ENCODE data around the gene ISL2.

DNA sequence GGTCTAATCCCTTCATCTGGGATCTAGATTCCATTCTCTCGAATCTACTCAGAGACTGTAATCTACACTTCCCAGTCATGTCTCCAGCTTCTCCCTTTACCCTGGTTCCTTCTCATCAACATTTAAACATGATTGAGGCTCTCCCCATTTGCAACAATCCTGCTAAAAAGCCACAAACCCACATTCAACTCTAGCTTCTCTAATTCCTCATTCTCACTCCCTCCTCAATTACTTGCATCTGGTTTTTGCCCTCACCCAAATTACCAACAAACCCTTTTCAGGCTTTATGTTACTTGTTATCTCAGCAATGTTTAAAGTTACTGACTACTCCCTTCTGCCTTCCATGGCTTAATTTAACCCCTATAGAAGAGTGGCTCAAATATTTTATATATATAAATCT lies 36.8 kb upstream of the ISL2 start:
- TF ChIP-seq, protein P1, sequence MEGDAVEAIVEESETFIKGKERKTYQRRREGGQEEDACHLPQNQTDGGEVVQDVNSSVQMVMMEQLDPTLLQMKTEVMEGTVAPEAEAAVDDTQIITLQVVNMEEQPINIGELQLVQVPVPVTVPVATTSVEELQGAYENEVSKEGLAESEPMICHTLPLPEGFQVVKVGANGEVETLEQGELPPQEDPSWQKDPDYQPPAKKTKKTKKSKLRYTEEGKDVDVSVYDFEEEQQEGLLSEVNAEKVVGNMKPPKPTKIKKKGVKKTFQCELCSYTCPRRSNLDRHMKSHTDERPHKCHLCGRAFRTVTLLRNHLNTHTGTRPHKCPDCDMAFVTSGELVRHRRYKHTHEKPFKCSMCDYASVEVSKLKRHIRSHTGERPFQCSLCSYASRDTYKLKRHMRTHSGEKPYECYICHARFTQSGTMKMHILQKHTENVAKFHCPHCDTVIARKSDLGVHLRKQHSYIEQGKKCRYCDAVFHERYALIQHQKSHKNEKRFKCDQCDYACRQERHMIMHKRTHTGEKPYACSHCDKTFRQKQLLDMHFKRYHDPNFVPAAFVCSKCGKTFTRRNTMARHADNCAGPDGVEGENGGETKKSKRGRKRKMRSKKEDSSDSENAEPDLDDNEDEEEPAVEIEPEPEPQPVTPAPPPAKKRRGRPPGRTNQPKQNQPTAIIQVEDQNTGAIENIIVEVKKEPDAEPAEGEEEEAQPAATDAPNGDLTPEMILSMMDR (IDR thresholded peaks at IDR 0.05; ENCODE audit: low read length): no peak
- TF ChIP-seq EZH2 (IDR thresholded peaks at IDR 0.05; ENCODE audit: borderline replicate concordance, low read length): no peak
